Measurements from ENCODE around the gene HUNK.

- TF ChIP-seq CTCF (IDR thresholded peaks at IDR 0.05) (no peak), ZFX (IDR thresholded peaks at IDR 0.05; ENCODE audit: borderline replicate concordance) (no peak)
Measured at GRCh38 chr21:31961704-31962103, 88.9 kb downstream of the HUNK start.

Measured in 22Rv1 (cell line).